GM13976 (cell line): ENCODE measurements around the gene USP34.

Experiments
- DNase-seq: peaks from one replicate; pipeline ENCODE4 v3.0.0; 2012; ENCODE audit warnings: low spot score
- in situ Hi-C: fragments of 300-500 bp; cut with MboI; formaldehyde crosslinking; loops from one replicate; pipeline ENCODE4 v1.12.0; 2022; ENCODE audit warnings: low sequenced_read_pairs, mixed read lengths, inconsistent platforms; ENCODE audit not compliant: unreplicated experiment
- TF ChIP-seq, protein P1 (sequence below): IDR thresholded peaks from 2 replicates; pipeline ENCODE4 v1.5.1; 2012; ENCODE audit warnings: borderline replicate concordance, mild to moderate bottlenecking; ENCODE audit not compliant: insufficient read depth; ENCODE audit errors: extremely low read depth, missing control alignments, control extremely low read depth

USP34 gene

DNA sequence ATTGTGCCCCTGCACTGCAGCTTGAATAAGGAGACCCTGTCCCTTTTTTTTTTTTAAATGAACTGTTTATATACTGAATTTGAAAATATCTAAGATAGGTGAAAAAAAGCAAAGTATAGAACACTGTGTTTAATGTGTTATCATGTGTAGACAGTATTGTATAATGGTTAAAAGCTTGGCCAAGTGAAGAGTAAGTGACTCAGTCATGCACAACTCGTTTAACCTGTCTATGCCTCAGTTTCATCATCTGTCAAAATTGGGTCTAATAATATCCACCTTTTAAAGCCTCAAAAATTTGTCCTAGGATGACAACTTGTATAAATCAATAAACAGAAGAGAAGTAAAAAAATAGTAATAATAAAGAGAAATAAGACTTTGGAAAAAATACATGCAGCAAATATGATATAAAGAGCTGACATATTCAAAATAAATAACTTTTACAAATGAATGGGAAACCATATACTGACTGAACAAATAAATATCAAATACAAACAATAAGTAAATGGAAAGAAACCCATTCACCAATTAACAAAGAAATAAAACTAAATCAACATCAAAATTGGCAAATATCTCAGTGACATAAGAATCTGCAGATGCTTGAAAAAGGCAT is 195.2 kb downstream of the USP34 start:
- in situ Hi-C loops = no loop called here
- no peak for DNase-seq
- TF ChIP-seq, protein P1, sequence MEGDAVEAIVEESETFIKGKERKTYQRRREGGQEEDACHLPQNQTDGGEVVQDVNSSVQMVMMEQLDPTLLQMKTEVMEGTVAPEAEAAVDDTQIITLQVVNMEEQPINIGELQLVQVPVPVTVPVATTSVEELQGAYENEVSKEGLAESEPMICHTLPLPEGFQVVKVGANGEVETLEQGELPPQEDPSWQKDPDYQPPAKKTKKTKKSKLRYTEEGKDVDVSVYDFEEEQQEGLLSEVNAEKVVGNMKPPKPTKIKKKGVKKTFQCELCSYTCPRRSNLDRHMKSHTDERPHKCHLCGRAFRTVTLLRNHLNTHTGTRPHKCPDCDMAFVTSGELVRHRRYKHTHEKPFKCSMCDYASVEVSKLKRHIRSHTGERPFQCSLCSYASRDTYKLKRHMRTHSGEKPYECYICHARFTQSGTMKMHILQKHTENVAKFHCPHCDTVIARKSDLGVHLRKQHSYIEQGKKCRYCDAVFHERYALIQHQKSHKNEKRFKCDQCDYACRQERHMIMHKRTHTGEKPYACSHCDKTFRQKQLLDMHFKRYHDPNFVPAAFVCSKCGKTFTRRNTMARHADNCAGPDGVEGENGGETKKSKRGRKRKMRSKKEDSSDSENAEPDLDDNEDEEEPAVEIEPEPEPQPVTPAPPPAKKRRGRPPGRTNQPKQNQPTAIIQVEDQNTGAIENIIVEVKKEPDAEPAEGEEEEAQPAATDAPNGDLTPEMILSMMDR = no peak

DNA sequence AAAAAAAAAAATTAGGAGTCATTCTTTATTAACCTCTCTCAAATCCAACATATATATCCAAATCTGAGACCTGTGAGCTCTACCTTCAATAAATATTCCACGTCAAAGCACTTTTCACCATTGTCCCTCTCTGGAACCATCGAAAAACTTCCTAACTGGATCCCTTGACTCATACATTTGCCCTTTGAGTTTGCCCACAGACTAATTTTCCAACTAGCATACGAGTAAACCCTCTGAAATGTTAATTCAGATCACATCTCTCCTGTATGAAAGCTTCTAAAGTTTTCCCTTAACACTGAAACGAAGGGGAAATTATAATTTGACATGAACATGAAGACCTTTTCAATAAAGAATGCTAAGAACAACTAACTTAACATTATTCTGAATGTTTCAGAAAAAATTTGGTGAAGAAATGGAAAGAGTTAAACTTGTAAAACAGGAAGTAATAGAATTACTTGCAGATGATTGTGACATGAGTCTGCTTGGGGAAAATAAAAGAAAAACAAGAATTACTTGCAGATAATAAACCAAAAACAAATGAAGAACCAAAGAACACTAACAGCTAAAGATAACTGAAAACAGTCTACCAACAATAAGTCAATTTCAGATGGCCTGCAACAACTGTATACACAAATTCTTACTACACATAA is 198.3 kb downstream of the USP34 start:
- no peak for DNase-seq
- TF ChIP-seq, protein P1 = no peak
- in situ Hi-C loops = no loop called here

GRCh38 chr2:61268249-61268648 is 202.6 kb downstream of the USP34 start:
- DNase-seq = no peak
- TF ChIP-seq, protein P1 = no peak
- in situ Hi-C loops = no loop called here

DNA sequence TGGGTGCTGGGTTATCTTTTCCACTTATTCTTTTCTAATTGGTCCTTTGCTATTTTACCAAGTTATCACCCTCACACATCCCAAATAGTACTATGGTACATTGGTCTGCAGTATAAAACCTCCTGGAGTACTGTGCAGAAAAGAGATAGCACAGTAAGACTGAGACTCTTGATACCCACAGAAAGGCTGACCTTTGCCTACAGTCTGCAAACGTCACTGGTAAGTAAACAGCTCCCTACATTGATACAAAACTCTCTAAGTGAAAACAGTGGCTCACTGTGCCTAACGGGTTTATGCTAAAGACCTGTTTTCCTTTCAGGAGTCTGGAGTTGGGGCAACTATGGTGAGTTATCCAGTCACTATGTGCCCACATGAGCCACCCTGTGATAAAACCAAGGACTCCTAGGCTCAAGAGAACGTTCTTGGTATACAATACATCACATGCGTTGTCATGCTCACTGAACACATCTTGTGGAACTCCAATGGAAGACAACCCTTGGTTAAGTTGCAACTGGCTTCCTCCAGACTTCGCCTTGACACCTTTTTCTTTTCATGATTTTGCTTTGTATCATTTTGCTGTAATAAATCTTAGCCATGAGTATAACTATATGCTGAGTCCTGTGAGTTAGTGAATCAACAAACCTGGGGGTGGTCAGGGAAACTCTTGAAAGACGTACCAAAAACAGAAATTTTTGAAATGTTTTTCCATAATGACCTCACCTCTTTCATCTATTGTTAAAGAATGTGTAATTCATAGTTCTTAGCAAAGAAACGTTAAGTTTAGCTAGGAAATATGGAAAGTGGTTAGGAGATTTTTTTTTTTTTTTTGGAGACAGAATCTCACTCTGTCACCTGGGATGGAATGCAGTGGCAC is 204.0 kb downstream of the USP34 start:
- in situ Hi-C loops = no loop called here
- no peak for DNase-seq
- TF ChIP-seq, protein P1 = no peak

GRCh38 chr2:61263830-61264229 is 207.1 kb downstream of the USP34 start:
- DNase-seq = no peak
- TF ChIP-seq, protein P1 = no peak
- in situ Hi-C loops = no loop called here

GRCh38 chr2:61262699-61263098 is 208.2 kb downstream of the USP34 start:
- TF ChIP-seq, protein P1 = no peak
- DNase-seq = no peak
- in situ Hi-C loops = no loop called here
